Liver (tissue), 9 donors: Measurements from ENCODE around the gene ALG3. TPM values are rescaled to one million over a fixed set of nuclear protein-coding genes. Genes with fewer than 3 reads are reported as not detected.

Experiments used
- DNase-seq: peaks from one replicate; pipeline ENCODE4 v3.0.0-alpha.2; 2017; ENCODE audit warnings: low spot score
- H3K27ac ChIP-seq, 2 donors: one replicate each; pipeline ENCODE4 v1.7.0; 2013; ENCODE audit warnings: inconsistent platforms in 2 of 2, low read length in 2 of 2, control low read depth in 1 of 2, low read depth in 1 of 2, mild to moderate bottlenecking in 1 of 2
- H3K27me3 ChIP-seq, 4 donors: one replicate each; pipeline versions ENCODE4 v1.6.1 to v1.7.0; 2013; ENCODE audit warnings: low read length in 3 of 4, inconsistent platforms in 1 of 4, mild to moderate bottlenecking in 1 of 4, moderate library complexity in 1 of 4; ENCODE audit not compliant: control insufficient read depth in 4 of 4, insufficient read depth in 4 of 4
- H3K36me3 ChIP-seq, 4 donors: one replicate each; pipeline versions ENCODE4 v1.6.1 to v1.7.0; 2013; ENCODE audit warnings: low read length in 3 of 4, mild to moderate bottlenecking in 3 of 4, low read depth in 1 of 4, moderate library complexity in 1 of 4; ENCODE audit not compliant: control insufficient read depth in 4 of 4, insufficient read depth in 3 of 4
- H3K4me1 ChIP-seq, 4 donors: one replicate each; pipeline versions ENCODE4 v1.6.1 to v1.7.0; 2013; ENCODE audit warnings: low read length in 3 of 4, mild to moderate bottlenecking in 3 of 4, moderate library complexity in 1 of 4; ENCODE audit not compliant: control insufficient read depth in 4 of 4, insufficient read depth in 4 of 4
- H3K4me3 ChIP-seq, 3 donors: one replicate each; pipeline versions ENCODE4 v1.6.1 to v1.7.0; 2013; ENCODE audit warnings: low read length in 3 of 3, control low read depth in 1 of 3, low read depth in 1 of 3, mild to moderate bottlenecking in 1 of 3
- H3K9ac ChIP-seq, 2 donors: one replicate each; pipeline ENCODE4 v1.7.0; 2013; ENCODE audit warnings: low read length in 2 of 2, mild to moderate bottlenecking in 2 of 2, moderate library complexity in 2 of 2, control low read depth in 1 of 2, low read depth in 1 of 2
- H3K9me3 ChIP-seq, 4 donors: one replicate each; pipeline versions ENCODE4 v1.6.1 to v1.7.0; 2013; ENCODE audit warnings: low read length in 3 of 4; ENCODE audit not compliant: control insufficient read depth in 4 of 4
- ATF3 ChIP-seq: IDR thresholded peaks from 2 replicates; pipeline ENCODE4 v1.6.1; 2016; ENCODE audit warnings: antibody characterized with exemption
- CTCF ChIP-seq: fragments of 150-350 bp; IDR thresholded peaks from 2 replicates; pipeline ENCODE4 v1.5.1; 2017; ENCODE audit warnings: improper control_type of control experiment, low read depth, low read length; ENCODE audit not compliant: missing input control
- HNF4A ChIP-seq, 2 donors: conservative IDR thresholded peaks; 2 replicates each; pipeline ENCODE4 v1.6.1; 2016; ENCODE audit warnings: antibody characterized with exemption in 2 of 2, mild to moderate bottlenecking in 2 of 2
- JUND ChIP-seq, 2 donors: IDR thresholded peaks; 2 replicates each; pipeline ENCODE4 v1.6.1; 2016; ENCODE audit warnings: antibody characterized with exemption in 2 of 2
- MAX ChIP-seq: IDR thresholded peaks from 2 replicates; pipeline ENCODE4 v1.6.1; 2016; ENCODE audit warnings: antibody characterized with exemption
- NR2F2 ChIP-seq: IDR thresholded peaks from 2 replicates; pipeline ENCODE4 v1.6.1; 2016; ENCODE audit warnings: antibody characterized with exemption
- REST ChIP-seq: IDR thresholded peaks from 2 replicates; pipeline ENCODE4 v1.6.1; 2016; ENCODE audit warnings: antibody characterized with exemption, mild to moderate bottlenecking
- RXRA ChIP-seq, 2 donors: IDR thresholded peaks; 2 replicates each; pipeline ENCODE4 v1.6.1; 2017 to 2018; ENCODE audit warnings: antibody characterized with exemption in 2 of 2, mild to moderate bottlenecking in 1 of 2
- SP1 ChIP-seq: IDR thresholded peaks from 2 replicates; pipeline ENCODE4 v1.6.1; 2018; ENCODE audit warnings: antibody characterized with exemption, mild to moderate bottlenecking
- YY1 ChIP-seq: IDR thresholded peaks from 2 replicates; pipeline ENCODE4 v1.6.1; 2016; ENCODE audit warnings: antibody characterized with exemption, mild to moderate bottlenecking
- WGBS: extraction: QIAGEN DNeasy Blood & Tissue Kit; methylation state at CpG from one replicate; pipeline ENCODE4 v1.1.7; 2013; 5-methylcytosine and 5-hydroxymethylcytosine counted together
- polyA plus RNA-seq, 2 donors: library from polyadenylated mRNA; stranded (reverse) in 1 of 2; unstranded in 1 of 2; fragments of 200-250 nt in 1 of 2; fragments of >200 nt in 1 of 2; fragmentation: Nextera tagmentation in 1 of 2; extraction: Ambion mirVana in 1 of 2; gene quantifications; one replicate each; pipeline versions ENCODE4 v1.2.1 to v1.2.3, GENCODE V29; 2013 to 2015
- total RNA-seq, 2 donors: library from RNA; depleted of rRNA; stranded (reverse); fragments of >200 nt; gene quantifications; one replicate each; pipeline ENCODE4 v1.2.3, GENCODE V29; 2014
- donor health status: healthy.
- donor health status: healthy.
- donor health status: healthy.
- donor health status: healthy.
- donor health status: healthy.

Gene ALG3
- total and polyA plus RNA-seq, 4 donors, result 27.7 to 78.6 (median 64.5) TPM

- peaks cover 12 to 22% (median 15%) of the 10 kb centered on the region in 4 donors for H3K4me1 ChIP-seq
- no peak overlapping the region for H3K9ac ChIP-seq
- TF ChIP-seq RXRA (IDR thresholded peaks at IDR 0.05) (no peak), CTCF (no peak), YY1 (no peak), NR2F2 (no peak), ATF3 (no peak), REST (no peak), SP1 (no peak), MAX (no peak), JUND (IDR thresholded peaks at IDR 0.05) (no peak), HNF4A (conservative IDR thresholded peaks at IDR 0.05) (no peak)
- H3K36me3 ChIP-seq, result no peaks in the 10 kb centered on the region
- H3K4me3 ChIP-seq, result peak overlapping the region in 1 of 3 donors; percentile 46
- no peaks in the 10 kb centered on the region for H3K9me3 ChIP-seq
- no peak for DNase-seq
- WGBS, result 7% methylated on average over 79 of the region's 79 CpGs
- no peak overlapping the region for H3K27ac ChIP-seq
- H3K27me3 ChIP-seq, result peaks cover 0 to 7% (median 5%) of the 10 kb centered on the region in 4 donors
Measured at GRCh38 chr3:184230603-184231528, 17.9 kb downstream of the ALG3 start.

- 1% methylated on average over 61 of the region's 61 CpGs for WGBS
- no peak overlapping the region for H3K9ac ChIP-seq
- no peaks in the 10 kb centered on the region for H3K36me3 ChIP-seq
- peaks cover 0 to 7% (median 5%) of the 10 kb centered on the region in 4 donors for H3K27me3 ChIP-seq
- H3K4me1 ChIP-seq, result peaks cover 12 to 22% (median 15%) of the 10 kb centered on the region in 4 donors
- DNase-seq, result peak; percentile 46
- no peak for TF ChIP-seq REST
- no peak overlapping the region for H3K27ac ChIP-seq
- no peaks in the 10 kb centered on the region for H3K9me3 ChIP-seq
- peak overlapping the region in 1 of 3 donors; percentile 46 for H3K4me3 ChIP-seq
Measured at GRCh38 chr3:184230081-184230602, 18.6 kb downstream of the ALG3 start.
